B cell (primary cell): Measurements from ENCODE around the gene PLA2G4C. TPM values are rescaled to one million over a fixed set of nuclear protein-coding genes. Genes with fewer than 3 reads are reported as not detected.

Experiments
- ATAC-seq: fragments of 200-7000 bp; cut with Tn5 transposase; one replicate; pipeline ENCODE4 v1.10.0; 2021; ENCODE audit warnings: low read depth, mild to moderate bottlenecking, moderate number of reproducible peaks, moderate library complexity
- CTCF ChIA-PET: fragments of 350-600 bp; sonication (Branson Sonifier 250); formaldehyde crosslinking; loops from one replicate; lab custom pipeline; 2021; ENCODE audit warnings: antibody characterized with exemption, inconsistent platforms; lab: Charles Lee
- POLR2A ChIA-PET: fragments of 350-600 bp; sonication (Branson Sonifier 250); formaldehyde crosslinking; loops from one replicate; lab custom pipeline; 2021; ENCODE audit warnings: antibody characterized with exemption; lab: Charles Lee
- DNase-seq: peaks from one replicate; pipeline ENCODE4 v3.0.0; 2013
- H2AFZ ChIP-seq: 2 replicates; pipeline ENCODE4 v1.6.1; 2012; ENCODE audit warnings: mild to moderate bottlenecking, low read depth, low read length; ENCODE audit not compliant: insufficient read depth, poor library complexity, severe bottlenecking
- H3K27ac ChIP-seq, 2 donors: 1 replicate in 1 of 2; 2 replicates in 1 of 2; pipeline ENCODE4 v1.5.1; 2012 to 2013; ENCODE audit warnings: low read length in 2 of 2, mild to moderate bottlenecking in 2 of 2, moderate library complexity in 1 of 2
- H3K27me3 ChIP-seq, 4 experiments: fragments of 200-600 bp in 1 of 4; sonication (generic) in 1 of 4; replicated peaks in 1 of 4; 1 replicate in 2 of 4; 2 replicates in 2 of 4; pipeline versions ENCODE4 v1.6.1 to v1.7.0; 2013 to 2016; ENCODE audit warnings: low read length in 3 of 4, mild to moderate bottlenecking in 2 of 4, mixed read lengths in 1 of 4, moderate library complexity in 1 of 4; ENCODE audit not compliant: insufficient read depth in 4 of 4, control insufficient read depth in 3 of 4; ENCODE audit errors: control extremely low read depth in 1 of 4
- H3K36me3 ChIP-seq, 2 experiments: replicated peaks in 1 of 2; 1 replicate in 1 of 2; 2 replicates in 1 of 2; pipeline versions ENCODE4 v1.6.1 to v1.7.1; 2013; ENCODE audit warnings: low read length in 1 of 2; ENCODE audit not compliant: insufficient read depth in 2 of 2, control insufficient read depth in 1 of 2; ENCODE audit errors: control extremely low read depth in 1 of 2, extremely low read depth in 1 of 2
- H3K4me1 ChIP-seq, 2 donors: fragments of 200-600 bp in 1 of 2; sonication (generic) in 1 of 2; 1 replicate in 1 of 2; 2 replicates in 1 of 2; pipeline versions ENCODE4 v1.5.1 to v1.6.1; 2013 to 2017; ENCODE audit warnings: low read length in 2 of 2; ENCODE audit not compliant: control insufficient read depth in 2 of 2, insufficient read depth in 2 of 2
- H3K4me2 ChIP-seq: replicated peaks from 2 replicates; pipeline ENCODE3; 2012; ENCODE audit warnings: mild to moderate bottlenecking, low read depth, low read length; ENCODE audit not compliant: poor library complexity, severe bottlenecking
- H3K4me3 ChIP-seq, 5 experiments: fragments of 200-600 bp in 1 of 5; sonication (generic) in 1 of 5; 1 replicate in 3 of 5; 2 replicates in 2 of 5; pipeline versions ENCODE4 v1.5.1 to v1.7.0; 2011 to 2016; ENCODE audit warnings: low read length in 4 of 5, mild to moderate bottlenecking in 4 of 5, low read depth in 2 of 5, control low read depth in 1 of 5, moderate library complexity in 1 of 5; ENCODE audit not compliant: insufficient read depth in 1 of 5; ENCODE audit errors: control extremely low read depth in 1 of 5, extremely low read depth in 1 of 5
- H3K79me2 ChIP-seq: fragments of 200-600 bp; sonication (generic); one replicate; pipeline ENCODE4 v1.6.0; 2016; ENCODE audit warnings: low read length; ENCODE audit not compliant: control insufficient read depth, insufficient read depth
- H3K9ac ChIP-seq: fragments of 200-600 bp; sonication (generic); 2 replicates; pipeline ENCODE4 v1.6.1; 2017; ENCODE audit warnings: mild to moderate bottlenecking, low read length, moderate library complexity
- H3K9me3 ChIP-seq, 3 donors: one replicate each; pipeline versions ENCODE4 v1.6.1 to v1.7.1; 2013; ENCODE audit warnings: low read length in 2 of 3; ENCODE audit not compliant: control insufficient read depth in 2 of 3, insufficient read depth in 1 of 3; ENCODE audit errors: control extremely low read depth in 1 of 3
- H4K20me1 ChIP-seq: 2 replicates; pipeline ENCODE4 v1.6.0; 2012; ENCODE audit warnings: mild to moderate bottlenecking, low read length; ENCODE audit not compliant: insufficient read depth, control insufficient read depth, poor library complexity, severe bottlenecking
- H3K27ac Mint-ChIP-seq: one replicate; pipeline ENCODE4 v1.8.0; 2021; ENCODE audit warnings: mixed read lengths
- H3K27me3 Mint-ChIP-seq: one replicate; pipeline ENCODE4 v1.8.0; 2021; ENCODE audit warnings: mixed read lengths
- H3K4me1 Mint-ChIP-seq: one replicate; pipeline ENCODE4 v1.8.0; 2021; ENCODE audit warnings: mixed read lengths
- H3K4me3 Mint-ChIP-seq: one replicate; pipeline ENCODE4 v1.8.0; 2021; ENCODE audit warnings: mixed read lengths
- H3K9me3 Mint-ChIP-seq: one replicate; pipeline ENCODE4 v1.8.0; 2022; ENCODE audit warnings: mixed read lengths; ENCODE audit not compliant: insufficient read depth
- EZH2 ChIP-seq: IDR thresholded peaks from 2 replicates; pipeline ENCODE4 v1.6.1; 2012; ENCODE audit warnings: borderline replicate concordance, low read depth, mild to moderate bottlenecking, moderate library complexity, low read length; ENCODE audit not compliant: insufficient read depth, poor library complexity, severe bottlenecking
- WGBS: methylation state at CpG from one replicate; pipeline ENCODE4 v1.1.5; 2013; ENCODE audit warnings: missing lambda C conversion rate; ENCODE audit not compliant: insufficient coverage; 5-methylcytosine and 5-hydroxymethylcytosine counted together
- intact Hi-C: fragments of 100-400 bp; cut with micrococcal nuclease; formaldehyde crosslinking; loops from one replicate; pipeline ENCODE4 v1.10.0; 2022
- polyA plus RNA-seq: library from polyadenylated mRNA; depleted of rRNA; stranded (reverse); fragments of >200 nt; gene quantifications from 2 replicates; pipeline ENCODE4 v1.2.3, GENCODE V29; 2012
- total RNA-seq, 2 donors: library from RNA; stranded (reverse); fragments of 120-200 nt in 1 of 2; gene quantifications; 1 replicate in 1 of 2; 2 replicates in 1 of 2; pipeline versions ENCODE4 v1.2.3 to v1.2.4, GENCODE V29; 2013 to 2022
- TF ChIP-seq, protein P1 (sequence below): fragments of 200-600 bp; IDR thresholded peaks from one replicate; pipeline ENCODE4 v1.8.0; 2022; ENCODE audit warnings: antibody characterized with exemption, mild to moderate bottlenecking

Gene PLA2G4C
- total and polyA plus RNA-seq, 2 donors (not counting 1 experiment from before 2014, with no cell fraction given), result 11.1 to 12.3 TPM

DNA sequence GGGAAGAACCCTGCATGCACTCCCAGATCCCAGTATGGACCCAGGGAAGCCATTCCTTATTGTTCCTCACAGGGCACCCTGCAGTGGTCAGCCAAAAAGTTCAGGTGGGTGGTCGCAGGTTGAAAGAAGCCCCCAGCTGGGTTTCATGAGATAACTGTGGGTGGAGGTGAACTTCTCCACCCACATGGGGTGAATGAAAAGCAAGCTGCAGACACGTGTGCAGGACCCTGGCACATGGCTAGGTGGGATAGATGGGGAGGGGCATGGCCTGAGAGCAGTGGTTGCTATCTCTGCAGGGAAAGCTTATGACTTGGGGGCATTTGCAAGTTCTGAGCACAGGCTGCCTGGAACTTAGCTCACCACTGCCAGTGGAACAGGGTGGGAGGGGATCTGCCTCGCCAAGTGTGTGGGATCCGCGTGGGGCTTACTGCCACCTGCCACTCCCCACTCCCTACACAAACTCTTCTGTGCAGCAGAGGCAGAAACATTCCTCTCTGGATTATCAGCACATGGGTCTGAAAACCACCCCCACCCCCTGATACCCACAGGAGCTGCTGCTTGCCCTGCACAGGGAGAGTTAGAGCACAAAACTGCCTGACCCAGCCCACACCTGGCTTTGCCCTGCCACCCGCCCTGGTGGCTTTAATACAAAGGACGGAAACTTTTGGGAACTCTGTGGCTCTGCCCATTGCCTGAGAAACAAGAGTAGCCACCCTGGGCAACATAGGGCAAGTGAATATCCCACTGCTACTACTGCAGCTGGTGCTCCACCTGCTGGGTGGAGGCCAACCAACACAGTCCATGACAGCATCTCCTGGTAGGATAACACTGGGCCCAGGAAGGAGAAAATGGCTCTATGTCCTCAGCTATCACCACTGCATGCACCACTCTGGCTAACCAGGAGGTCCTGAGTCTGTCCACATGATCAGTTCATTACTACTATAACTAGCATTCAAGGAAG, 24.4 kb downstream of the PLA2G4C start:
- Histone ChIP-seq H3K36me3 (no peaks in the 10 kb centered on the region), H3K4me2 (no peak overlapping the region), H3K4me3 (no peak overlapping the region), H3K9me3 (peaks cover 0 to 7% (median 0%) of the 10 kb centered on the region in 3 donors), H4K20me1 (no peaks in the 10 kb centered on the region), H3K27me3 (no peaks in the 10 kb centered on the region), H3K79me2 (no peaks in the 10 kb centered on the region), H3K4me1 (no peaks in the 10 kb centered on the region), H2AFZ (no peak overlapping the region), H3K9ac (no peak overlapping the region), H3K27ac (no peak overlapping the region)
- Mint-ChIP-seq H3K27ac (no peak overlapping the region), H3K9me3 (no peaks in the 10 kb centered on the region), H3K4me3 (no peak overlapping the region), H3K27me3 (peaks cover 10% of the 10 kb centered on the region), H3K4me1 (peaks cover 2% of the 10 kb centered on the region)
- intact Hi-C loops, result no loop called here
- ChIA-PET POLR2A (no interaction called here), CTCF (no interaction called here)
- DNase-seq (no peak), ATAC-seq (no peak)
- WGBS, result 85% methylated on average over 5 of the region's 7 CpGs
- no peak for TF ChIP-seq EZH2
- TF ChIP-seq, protein P1, sequence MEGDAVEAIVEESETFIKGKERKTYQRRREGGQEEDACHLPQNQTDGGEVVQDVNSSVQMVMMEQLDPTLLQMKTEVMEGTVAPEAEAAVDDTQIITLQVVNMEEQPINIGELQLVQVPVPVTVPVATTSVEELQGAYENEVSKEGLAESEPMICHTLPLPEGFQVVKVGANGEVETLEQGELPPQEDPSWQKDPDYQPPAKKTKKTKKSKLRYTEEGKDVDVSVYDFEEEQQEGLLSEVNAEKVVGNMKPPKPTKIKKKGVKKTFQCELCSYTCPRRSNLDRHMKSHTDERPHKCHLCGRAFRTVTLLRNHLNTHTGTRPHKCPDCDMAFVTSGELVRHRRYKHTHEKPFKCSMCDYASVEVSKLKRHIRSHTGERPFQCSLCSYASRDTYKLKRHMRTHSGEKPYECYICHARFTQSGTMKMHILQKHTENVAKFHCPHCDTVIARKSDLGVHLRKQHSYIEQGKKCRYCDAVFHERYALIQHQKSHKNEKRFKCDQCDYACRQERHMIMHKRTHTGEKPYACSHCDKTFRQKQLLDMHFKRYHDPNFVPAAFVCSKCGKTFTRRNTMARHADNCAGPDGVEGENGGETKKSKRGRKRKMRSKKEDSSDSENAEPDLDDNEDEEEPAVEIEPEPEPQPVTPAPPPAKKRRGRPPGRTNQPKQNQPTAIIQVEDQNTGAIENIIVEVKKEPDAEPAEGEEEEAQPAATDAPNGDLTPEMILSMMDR, result no peak

DNA sequence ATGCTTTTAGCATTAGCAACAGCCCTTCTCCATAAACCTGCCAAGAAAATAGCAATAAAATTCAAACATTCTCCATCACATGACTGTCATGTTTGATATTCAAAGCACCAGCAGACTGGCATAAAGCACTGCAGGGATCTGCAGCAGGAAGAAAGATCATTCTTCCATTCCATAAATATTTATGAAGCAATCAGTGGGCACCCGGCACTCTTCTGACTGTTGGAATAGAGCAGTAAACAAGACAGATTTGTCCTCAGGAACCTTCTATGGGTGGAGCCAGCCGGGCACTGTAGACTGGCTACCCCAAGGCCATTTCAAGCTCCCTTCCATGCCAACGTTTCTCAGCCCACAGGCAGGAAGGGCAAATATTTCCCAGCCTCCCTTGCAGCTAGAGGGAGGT, 25.5 kb downstream of the PLA2G4C start:
- WGBS, result 35% methylated on average over 2 of the region's 3 CpGs
- Histone ChIP-seq H3K9me3 (no peaks in the 10 kb centered on the region), H3K27ac (no peak overlapping the region), H3K4me3 (no peak overlapping the region), H3K9ac (no peak overlapping the region), H3K79me2 (no peaks in the 10 kb centered on the region), H3K27me3 (no peaks in the 10 kb centered on the region), H4K20me1 (no peaks in the 10 kb centered on the region), H2AFZ (no peak overlapping the region), H3K36me3 (no peaks in the 10 kb centered on the region), H3K4me2 (no peak overlapping the region), H3K4me1 (no peaks in the 10 kb centered on the region)
- ATAC-seq (no peak), DNase-seq (no peak)
- no peak for TF ChIP-seq EZH2
- TF ChIP-seq, protein P1, result no peak
- intact Hi-C loops, result no loop called here
- CTCF ChIA-PET, result no interaction called here
- Mint-ChIP-seq H3K27me3 (peaks cover 10% of the 10 kb centered on the region), H3K4me1 (no peaks in the 10 kb centered on the region), H3K9me3 (no peaks in the 10 kb centered on the region), H3K4me3 (no peak overlapping the region), H3K27ac (no peak overlapping the region)
- POLR2A ChIA-PET, result no interaction called here
